Measurements from ENCODE around the gene CA11. TPM values are rescaled to one million over a fixed set of nuclear protein-coding genes. Genes with fewer than 3 reads are reported as not detected.
A peak's percentile ranks its signal among the peaks of the same experiment; 100 is the strongest.

The CA11 gene
- total and polyA plus RNA-seq, 9 of the 15 experiments (the other 6 are each of a cell fraction or from before 2014, with no cell fraction given), result 2.9 to 19.9 (median 8.3) TPM

DNA sequence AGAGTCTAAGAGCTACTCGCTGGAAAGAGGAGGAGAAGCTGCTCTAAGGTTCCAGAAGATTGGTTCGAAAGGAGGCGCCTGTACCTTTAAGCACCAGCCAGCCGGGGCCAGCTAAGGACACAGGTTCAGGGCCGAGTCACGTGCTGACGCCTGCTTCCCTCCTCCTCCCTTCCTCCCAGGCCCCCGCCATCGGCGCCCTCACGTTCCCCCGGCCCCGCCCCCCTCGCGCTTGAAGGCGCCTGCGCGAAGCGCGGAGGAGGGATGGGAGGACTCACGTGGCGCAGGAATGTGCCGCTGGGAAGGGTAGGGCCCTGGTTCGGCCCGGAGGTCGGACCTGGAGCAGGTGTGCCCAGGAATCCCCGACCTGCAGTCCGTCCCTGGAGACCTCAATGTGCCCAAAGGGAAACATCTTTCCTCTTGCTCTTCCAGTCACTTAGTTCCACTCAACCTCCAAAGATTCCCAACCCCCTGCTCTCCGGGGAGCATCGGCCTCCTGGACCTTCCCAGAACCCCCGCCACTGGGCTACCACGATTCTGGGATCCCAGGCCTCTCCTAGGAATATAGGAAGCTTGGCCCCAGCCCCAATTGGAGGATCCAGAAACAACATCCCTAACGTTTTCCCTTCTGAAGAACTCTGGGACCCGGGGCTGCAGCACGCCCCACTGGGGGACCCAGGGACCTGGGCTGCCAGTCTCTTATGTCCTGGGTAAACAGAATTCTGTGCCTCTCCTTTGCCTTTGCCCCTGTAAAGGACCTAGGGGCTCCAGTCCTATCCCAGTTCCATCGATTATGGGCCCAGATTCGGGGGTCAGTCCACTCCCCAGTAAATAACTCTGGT lies 11.3 kb downstream of the CA11 start (continued):
- TF ChIP-seq HDAC3 (IDR thresholded peaks at IDR 0.05; ENCODE audit: borderline replicate concordance, partially characterized antibody) (no peak), KDM1A (IDR thresholded peaks at IDR 0.05) (peak in 1 of 2 experiments; percentile 11; a peak in 1 of 4 replicates), MBD1 (CRISPR knock-in tag; IDR thresholded peaks at IDR 0.05) (no peak), RBM39 (optimal IDR thresholded peaks at IDR 0.05; ENCODE audit: low read depth, low read length) (no peak), TAF15 (IDR thresholded peaks at IDR 0.05; ENCODE audit: low read depth, low read length) (no peak), CEBPB (tag; IDR thresholded peaks at IDR 0.05) (no peak), POLR2AphosphoS2 (IDR thresholded peaks at IDR 0.05; ENCODE audit: low read length) (no peak), FOXK1 (CRISPR knock-in tag; IDR thresholded peaks at IDR 0.05; ENCODE audit: borderline replicate concordance) (no peak), RBM17 (IDR thresholded peaks at IDR 0.05; ENCODE audit: borderline replicate concordance, low read depth, low read length) (no peak), ZEB2 (IDR thresholded peaks at IDR 0.05) (peak; percentile 40; the same call in 1 of the 2 replicates), ZNF347 (CRISPR knock-in tag; IDR thresholded peaks at IDR 0.05; ENCODE audit: low read depth) (no peak), SMARCC2 (IDR thresholded peaks at IDR 0.05; ENCODE audit: low read depth) (no peak), SETDB1 (IDR thresholded peaks at IDR 0.05; ENCODE audit: low read length) (no peak), ZKSCAN1 (IDR thresholded peaks at IDR 0.05; ENCODE audit: low read depth, low read length) (no peak), POLR3A (IDR thresholded peaks at IDR 0.05; ENCODE audit: borderline replicate concordance, extremely low read depth, insufficient read depth, insufficient read length) (no peak), SFPQ (IDR thresholded peaks at IDR 0.05; ENCODE audit: low read depth, low read length) (no peak), HIVEP1 (CRISPR knock-in tag; IDR thresholded peaks at IDR 0.05) (no peak)
- TF ChIP-seq, protein P1, sequence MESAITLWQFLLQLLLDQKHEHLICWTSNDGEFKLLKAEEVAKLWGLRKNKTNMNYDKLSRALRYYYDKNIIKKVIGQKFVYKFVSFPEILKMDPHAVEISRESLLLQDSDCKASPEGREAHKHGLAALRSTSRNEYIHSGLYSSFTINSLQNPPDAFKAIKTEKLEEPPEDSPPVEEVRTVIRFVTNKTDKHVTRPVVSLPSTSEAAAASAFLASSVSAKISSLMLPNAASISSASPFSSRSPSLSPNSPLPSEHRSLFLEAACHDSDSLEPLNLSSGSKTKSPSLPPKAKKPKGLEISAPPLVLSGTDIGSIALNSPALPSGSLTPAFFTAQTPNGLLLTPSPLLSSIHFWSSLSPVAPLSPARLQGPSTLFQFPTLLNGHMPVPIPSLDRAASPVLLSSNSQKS (CRISPR knock-in tag; IDR thresholded peaks at IDR 0.05), result no peak
- TF ChIP-seq, protein P2, sequence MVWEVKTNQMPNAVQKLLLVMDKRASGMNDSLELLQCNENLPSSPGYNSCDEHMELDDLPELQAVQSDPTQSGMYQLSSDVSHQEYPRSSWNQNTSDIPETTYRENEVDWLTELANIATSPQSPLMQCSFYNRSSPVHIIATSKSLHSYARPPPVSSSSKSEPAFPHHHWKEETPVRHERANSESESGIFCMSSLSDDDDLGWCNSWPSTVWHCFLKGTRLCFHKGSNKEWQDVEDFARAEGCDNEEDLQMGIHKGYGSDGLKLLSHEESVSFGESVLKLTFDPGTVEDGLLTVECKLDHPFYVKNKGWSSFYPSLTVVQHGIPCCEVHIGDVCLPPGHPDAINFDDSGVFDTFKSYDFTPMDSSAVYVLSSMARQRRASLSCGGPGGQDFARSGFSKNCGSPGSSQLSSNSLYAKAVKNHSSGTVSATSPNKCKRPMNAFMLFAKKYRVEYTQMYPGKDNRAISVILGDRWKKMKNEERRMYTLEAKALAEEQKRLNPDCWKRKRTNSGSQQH (CRISPR knock-in tag; IDR thresholded peaks at IDR 0.05), result no peak

Data from K562 (cell line).